Ureter (tissue), 1 donor: ENCODE data around the gene IGFBP3. TPM values are rescaled to one million over a fixed set of nuclear protein-coding genes. Genes with fewer than 3 reads are reported as not detected.
A peak's percentile ranks its signal among the peaks of the same experiment; 100 is the strongest.
"Not testable (repeated sequence)": the region's sequence is repeated elsewhere in the genome, so short reads cannot be mapped to it uniquely, and the experiment has no call there.

Experiments
- DNase-seq: peaks from one replicate; pipeline ENCODE4 v3.0.0-alpha.2; 2020; ENCODE audit warnings: low spot score
- total RNA-seq: library from RNA; stranded (reverse); gene quantifications from one replicate; pipeline ENCODE4 v1.2.4, GENCODE V29; 2023
- donor health status: DM: yes; HTN: yes; CAD: no.

Gene IGFBP3
- 445 TPM for total RNA-seq

GRCh38 chr7:45920502-45921380 lies at the start of gene IGFBP3:
Gene IGFBP3, minus strand, starts transcription at chr7:45921272. Its CDS starts 132 bp downstream, at chr7:45921140.
- no peak for DNase-seq

GRCh38 chr7:45970454-45970853 lies 49.4 kb upstream of the IGFBP3 start:
- no peak for DNase-seq

DNA sequence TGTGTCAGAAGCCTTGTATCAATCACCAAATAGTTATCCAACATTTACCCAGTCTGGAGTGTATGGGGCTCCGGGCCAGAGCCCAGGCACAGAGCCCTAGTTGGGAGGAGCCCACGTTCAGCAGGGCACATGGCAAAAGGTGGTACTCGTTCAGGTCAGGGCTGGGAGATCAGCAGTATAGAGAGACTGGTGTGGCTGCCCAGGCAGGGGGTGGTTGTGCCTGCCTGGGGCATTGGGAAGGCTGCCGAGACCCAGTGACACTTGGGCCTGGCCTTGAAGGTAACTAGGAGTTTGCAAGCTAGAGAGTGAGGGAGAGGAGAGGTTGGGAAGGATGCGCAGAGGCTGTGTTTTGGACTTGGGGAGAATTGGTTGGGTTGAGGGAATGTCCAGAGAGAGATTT lies 48.9 kb upstream of the IGFBP3 start:
- DNase-seq = no peak

DNA sequence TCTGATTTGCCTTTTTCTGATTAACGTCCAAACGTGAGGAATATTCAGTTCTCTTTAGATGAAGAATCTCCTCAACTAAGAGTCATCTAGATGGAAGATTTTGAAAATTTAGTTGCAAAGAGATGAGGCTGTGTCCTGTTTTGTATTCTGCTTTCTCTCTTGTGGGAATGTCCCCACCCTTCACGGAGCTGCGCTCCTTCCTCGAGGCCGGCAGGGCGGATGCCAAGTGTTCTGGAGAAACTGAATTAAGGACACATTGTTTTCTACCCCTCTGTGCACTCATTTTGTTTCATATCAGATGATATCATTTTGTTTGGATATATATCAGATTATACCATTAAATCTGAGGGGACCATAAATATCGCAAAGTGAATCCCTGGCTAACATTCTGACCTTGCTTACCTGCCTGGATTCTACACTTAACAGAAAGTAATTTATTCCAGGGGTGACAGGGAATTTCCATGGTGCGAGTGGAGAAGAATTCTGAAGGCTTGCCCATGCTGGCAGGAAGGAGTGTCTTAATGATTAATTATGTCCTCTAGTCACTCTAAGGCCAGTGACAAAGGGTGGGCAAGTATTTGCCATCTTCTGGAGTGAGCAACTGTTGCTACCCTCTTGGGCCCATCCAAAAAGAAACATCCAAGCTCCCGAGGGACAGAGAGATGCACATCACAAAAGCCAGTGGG lies 47.9 kb upstream of the IGFBP3 start:
- no peak for DNase-seq

DNA sequence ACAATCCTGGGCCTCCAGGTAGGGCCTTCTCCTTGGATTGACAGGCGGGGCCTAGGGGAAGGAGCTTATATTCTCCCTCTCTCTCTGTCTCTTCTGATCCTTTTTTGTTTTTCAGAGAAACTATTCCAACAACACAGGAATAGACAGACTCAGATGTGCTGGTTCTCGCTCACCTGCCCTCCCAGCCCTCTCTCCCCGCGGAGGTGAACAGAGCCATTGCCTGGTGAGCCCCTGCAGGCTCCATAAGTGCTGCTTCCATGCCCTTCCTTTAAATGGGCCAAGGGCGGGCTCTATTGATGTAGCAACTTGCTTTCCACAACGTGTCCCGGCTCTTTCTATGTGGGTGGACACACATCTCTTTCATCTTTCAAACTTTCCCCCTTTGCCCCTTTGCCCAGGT lies 47.2 kb upstream of the IGFBP3 start:
- no peak for DNase-seq

DNA sequence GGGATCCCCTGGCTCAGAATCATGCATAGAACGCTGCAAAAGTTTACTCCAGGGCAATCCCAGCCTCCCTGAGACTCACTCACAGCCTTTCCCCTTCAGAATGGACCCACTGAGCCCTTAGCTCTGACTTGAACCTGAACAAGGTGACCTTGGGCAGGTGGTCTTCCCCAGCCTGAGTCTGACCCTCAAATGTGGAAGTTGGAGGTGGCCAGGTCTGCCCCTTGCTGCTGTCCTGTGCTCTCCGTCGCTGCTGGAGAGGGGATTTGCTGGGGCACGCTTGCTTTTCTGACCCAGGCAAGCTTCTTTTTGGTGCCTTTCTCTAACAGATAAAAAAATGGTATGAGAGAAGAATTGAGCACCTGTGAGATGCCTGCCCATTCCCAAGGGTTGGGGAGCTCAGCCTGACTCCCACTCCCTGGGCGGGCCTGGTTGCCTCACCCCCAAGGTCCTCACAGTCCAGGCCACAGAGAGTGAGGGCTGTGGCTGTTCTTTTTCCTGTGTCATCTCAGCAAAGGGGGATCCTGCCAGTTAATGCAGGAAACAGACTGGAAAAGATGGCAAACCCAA lies 46.6 kb upstream of the IGFBP3 start:
- no peak for DNase-seq

- no peak for DNase-seq
These were observed 41.8 kb upstream of the IGFBP3 start for GRCh38 chr7:45962861-45963260.

- no peak for DNase-seq
These were observed 36.6 kb upstream of the IGFBP3 start for GRCh38 chr7:45957721-45958120.

DNA sequence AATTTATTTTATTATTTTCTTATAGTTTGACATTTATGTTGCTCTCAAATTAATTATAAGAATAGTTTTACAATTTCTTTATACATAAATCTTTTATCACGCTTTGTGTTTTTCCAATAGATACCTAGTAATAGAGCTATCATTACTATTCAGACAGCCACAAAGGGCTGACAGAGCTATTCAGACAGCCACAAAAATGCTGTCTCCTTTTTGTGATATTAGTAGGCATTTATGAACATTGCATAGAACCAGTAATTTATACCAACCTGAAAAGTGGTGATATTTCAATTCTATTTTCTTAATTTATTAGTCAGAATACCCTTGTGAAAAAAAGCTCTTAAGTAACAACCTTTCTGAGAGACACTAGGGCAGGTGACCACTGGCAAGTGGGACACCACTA lies 34.2 kb upstream of the IGFBP3 start:
- no peak for DNase-seq

DNA sequence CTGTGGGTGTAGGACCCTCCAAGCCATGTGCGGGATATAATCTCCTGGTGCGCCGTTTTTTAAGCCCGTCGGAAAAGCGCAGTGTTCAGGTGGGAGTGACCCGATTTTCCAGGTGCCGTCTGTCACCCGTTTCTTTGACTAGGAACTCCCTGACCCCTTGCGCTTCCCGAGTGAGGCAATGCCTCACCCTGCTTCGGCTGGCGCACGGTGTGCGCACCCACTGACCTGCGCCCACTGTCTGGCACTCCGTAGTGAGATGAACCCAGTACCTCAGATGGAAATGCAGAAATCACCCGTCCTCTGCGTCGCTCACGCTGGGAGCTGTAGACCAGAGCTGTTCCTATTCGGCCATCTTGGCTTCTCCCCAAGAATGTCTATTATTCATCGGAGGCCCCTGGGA lies 32.0 kb upstream of the IGFBP3 start:
- DNase-seq = not testable (repeated sequence)

- no peak for DNase-seq
These were observed 23.0 kb upstream of the IGFBP3 start for GRCh38 chr7:45944058-45944457.

- DNase-seq = no peak
These were observed 19.9 kb upstream of the IGFBP3 start for GRCh38 chr7:45940939-45941338.

DNA sequence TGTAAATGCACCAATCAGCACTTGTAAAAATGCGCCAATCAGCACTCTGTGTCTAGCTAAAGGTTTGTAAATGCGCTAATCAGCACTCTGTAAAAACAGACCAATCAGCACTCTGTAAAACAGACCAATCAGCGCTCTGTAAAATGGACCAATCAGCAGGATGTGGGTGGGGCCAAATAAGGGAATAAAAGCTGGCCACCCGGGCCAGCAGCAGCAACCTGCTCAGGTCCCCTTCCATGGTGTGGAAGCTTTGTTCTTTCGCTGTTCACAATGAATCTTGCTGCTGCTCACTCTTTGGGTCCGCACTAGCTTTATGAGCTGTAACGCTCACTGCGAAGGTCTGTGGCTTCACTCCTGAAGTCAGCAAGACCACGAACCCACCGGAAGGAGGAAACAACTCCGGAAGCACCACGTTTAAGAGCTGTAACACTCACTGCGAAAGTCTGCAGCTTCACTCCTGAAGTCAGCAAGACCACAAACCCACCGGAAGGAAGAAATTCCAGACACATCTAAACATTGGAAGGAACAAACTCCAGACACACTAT lies 19.2 kb upstream of the IGFBP3 start:
- DNase-seq = not testable (repeated sequence)

DNA sequence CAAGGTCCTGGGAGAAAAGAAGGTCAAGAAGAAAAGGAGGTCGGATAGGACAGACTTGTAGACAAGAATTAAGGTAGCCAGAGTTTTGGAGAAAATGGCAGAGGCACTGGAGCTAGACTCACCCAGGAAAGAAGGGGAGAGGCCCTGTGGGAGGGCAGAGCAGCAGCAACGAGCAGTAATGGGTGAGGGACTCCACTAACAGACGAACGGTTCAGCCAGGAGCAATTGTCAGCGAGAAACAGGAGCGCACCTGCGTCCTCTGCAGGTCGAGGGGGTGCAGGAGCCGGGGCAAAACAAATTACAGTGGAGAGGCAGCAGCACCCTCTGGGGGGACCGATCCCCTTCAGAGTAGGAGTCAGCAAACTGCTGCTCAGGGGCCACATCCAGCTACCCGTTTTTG lies 18.5 kb upstream of the IGFBP3 start:
- DNase-seq = no peak

DNA sequence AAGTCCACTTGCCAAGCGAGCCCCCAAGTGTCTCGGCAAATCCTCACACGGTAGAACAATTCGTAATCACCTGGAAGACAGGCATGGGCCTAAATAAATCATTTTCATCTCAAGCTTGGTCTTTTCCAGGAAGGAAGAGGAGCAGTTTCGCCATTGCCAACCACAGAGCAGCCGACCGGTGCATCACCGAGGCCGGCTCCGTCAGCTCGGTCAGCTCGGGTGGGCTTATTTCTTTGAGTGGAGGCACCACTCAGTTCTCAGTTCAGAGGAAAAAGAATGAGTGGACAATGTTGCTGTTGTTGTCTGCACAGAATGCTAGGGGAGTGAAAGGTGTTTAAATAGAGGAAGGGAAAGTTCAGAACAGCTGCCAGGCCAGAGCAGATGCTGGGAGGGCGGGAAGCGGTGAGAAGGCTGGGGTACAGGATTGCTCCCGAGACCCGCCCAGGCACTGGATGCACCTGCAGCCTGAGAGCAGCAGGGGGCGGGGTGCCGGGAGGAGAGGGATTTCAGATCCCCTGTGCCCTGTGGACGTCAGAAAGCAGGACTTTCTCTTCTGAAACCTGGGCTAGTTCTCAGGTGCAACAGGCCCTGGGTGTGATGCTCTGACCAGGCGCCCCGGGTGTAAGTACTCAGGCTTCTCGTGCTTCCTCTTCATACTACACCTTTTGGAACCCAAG lies 17.7 kb upstream of the IGFBP3 start:
- DNase-seq = no peak

DNA sequence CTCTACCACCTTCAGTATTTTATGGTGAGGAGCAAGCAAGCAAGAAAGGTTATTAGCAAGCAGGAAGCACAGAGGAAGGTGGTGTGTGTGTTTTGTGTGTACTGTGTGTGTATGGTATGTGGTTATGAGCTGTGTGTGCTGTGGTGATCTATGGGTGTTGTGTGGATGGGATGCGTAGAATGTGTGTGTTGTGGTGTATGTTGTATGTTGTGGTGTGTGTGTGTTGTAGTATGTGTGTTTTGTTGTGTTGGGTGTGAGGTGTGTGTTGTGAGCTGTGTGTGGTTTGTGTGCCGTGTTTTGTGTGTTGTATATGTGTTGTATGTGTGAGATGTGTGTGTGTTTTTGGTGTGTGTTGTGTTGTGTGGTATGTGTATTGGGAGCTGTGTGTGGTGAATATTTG lies 16.8 kb upstream of the IGFBP3 start:
- DNase-seq = no peak

- no peak for DNase-seq
These were observed 16.2 kb upstream of the IGFBP3 start for GRCh38 chr7:45937301-45937700.

GRCh38 chr7:45930967-45931366 lies 9.9 kb upstream of the IGFBP3 start:
- no peak for DNase-seq

GRCh38 chr7:45927721-45928120 lies 6.6 kb upstream of the IGFBP3 start:
- DNase-seq = no peak

GRCh38 chr7:45924283-45924682 lies 3.2 kb upstream of the IGFBP3 start:
- no peak for DNase-seq

GRCh38 chr7:45923818-45924217 lies 2.7 kb upstream of the IGFBP3 start:
- DNase-seq = no peak

DNA sequence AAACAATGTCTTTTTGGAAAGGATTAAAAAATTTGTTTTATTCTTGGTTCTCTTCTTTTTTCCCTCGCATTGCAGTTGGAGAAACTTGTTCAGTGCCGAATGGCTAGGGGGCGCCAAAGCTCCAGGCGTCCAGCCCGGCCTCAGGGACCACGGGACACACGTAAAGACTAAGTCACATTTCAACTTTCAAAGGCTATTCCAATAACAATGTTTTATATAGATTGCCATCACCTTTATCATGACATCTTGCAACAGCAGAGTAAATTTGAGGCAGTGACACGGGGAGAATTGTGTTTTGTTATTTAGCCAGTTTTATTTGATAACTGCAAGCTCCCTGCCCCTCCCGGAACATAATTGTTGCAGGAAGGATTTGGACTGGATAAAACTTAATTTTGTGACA lies 2.2 kb upstream of the IGFBP3 start:
- DNase-seq = peak; percentile 89
